OCI-LY7 (cell line): ENCODE results near the gene COQ5. TPM values are rescaled to one million over a fixed set of nuclear protein-coding genes. Genes with fewer than 3 reads are reported as not detected.
A peak's percentile ranks its signal among the peaks of the same experiment; 100 is the strongest.

Experiments used
- BruUV-seq: library from RNA; stranded (reverse); fragments of 400-500 nt; replicated peaks from 2 replicates; lab custom pipeline; 2021; lab: Mats Ljungman, UMichigan
- CTCF ChIA-PET: fragments of 300-600 bp; sonication (Branson Sonifier 250); formaldehyde crosslinking; loops from one replicate; lab custom pipeline; 2022; ENCODE audit warnings: antibody characterized with exemption; ENCODE audit not compliant: unreplicated experiment; lab: Charles Lee
- POLR2A ChIA-PET: fragments of 300-600 bp; sonication (Branson Sonifier 250); formaldehyde crosslinking; loops from one replicate; lab custom pipeline; 2022; ENCODE audit warnings: antibody characterized with exemption; lab: Charles Lee
- DNase-seq: peaks from one replicate; pipeline ENCODE4 v3.0.0-alpha.2; 2015; ENCODE audit warnings: low spot score
- H2AFZ ChIP-seq: fragments of 200-600 bp; sonication (generic), shearing (Covaris generic); 2 replicates; pipeline ENCODE4 v1.6.1; 2014; ENCODE audit warnings: mild to moderate bottlenecking, antibody characterized with exemption, low read length, moderate library complexity
- H3K27ac ChIP-seq: fragments of 200-600 bp; sonication (generic); 2 replicates; pipeline ENCODE4 v1.5.1; 2014; ENCODE audit warnings: mixed run types, low read depth, mild to moderate bottlenecking, moderate library complexity, low read length, inconsistent platforms; ENCODE audit not compliant: poor library complexity, severe bottlenecking
- H3K36me3 ChIP-seq: fragments of 200-600 bp; sonication (generic); 2 replicates; pipeline ENCODE4 v1.6.1; 2014; ENCODE audit warnings: mild to moderate bottlenecking, antibody characterized with exemption, low read length, moderate library complexity, mixed read lengths; ENCODE audit not compliant: insufficient read depth
- H3K4me1 ChIP-seq: fragments of 200-600 bp; sonication (generic); 2 replicates; pipeline ENCODE4 v1.5.1; 2014; ENCODE audit warnings: mild to moderate bottlenecking, low read length; ENCODE audit not compliant: insufficient read depth, poor library complexity, severe bottlenecking
- H3K4me2 ChIP-seq: fragments of 200-600 bp; sonication (generic); 2 replicates; pipeline ENCODE4 v1.6.1; 2014; ENCODE audit warnings: mild to moderate bottlenecking, low read length
- H3K4me3 ChIP-seq: fragments of 200-600 bp; sonication (generic); 2 replicates; pipeline ENCODE4 v1.5.1; 2014; ENCODE audit warnings: mild to moderate bottlenecking, low read depth, low read length; ENCODE audit not compliant: poor library complexity, severe bottlenecking
- H3K79me2 ChIP-seq: fragments of 200-600 bp; sonication (generic); 2 replicates; pipeline ENCODE4 v1.6.1; 2016; ENCODE audit warnings: low read depth, mild to moderate bottlenecking, low read length, moderate library complexity, mixed read lengths; ENCODE audit not compliant: insufficient read depth
- H3K9me2 ChIP-seq: fragments of 200-600 bp; sonication (generic); 2 replicates; pipeline ENCODE4 v1.6.1; 2016; ENCODE audit warnings: mild to moderate bottlenecking, low read length, mixed read lengths; ENCODE audit not compliant: insufficient read depth
- H3K9me3 ChIP-seq: fragments of 200-600 bp; sonication (generic); 2 replicates; pipeline ENCODE4 v1.6.1; 2014; ENCODE audit warnings: mild to moderate bottlenecking, mixed run types, low read length, mixed read lengths
- H4K20me1 ChIP-seq: fragments of 200-600 bp; sonication (generic); 2 replicates; pipeline ENCODE4 v1.6.1; 2014; ENCODE audit warnings: mild to moderate bottlenecking, antibody characterized with exemption, low read length, moderate library complexity, mixed read lengths; ENCODE audit not compliant: insufficient read depth
- EZH2phosphoT487 ChIP-seq: fragments of 200-600 bp; sonication (generic); IDR thresholded peaks from 2 replicates; pipeline ENCODE4 v1.6.1; 2018; ENCODE audit warnings: low read depth, borderline replicate concordance, mild to moderate bottlenecking, mixed run types, antibody characterized with exemption, low read length, moderate library complexity, mixed read lengths
- intact Hi-C: fragments of 100-400 bp; cut with micrococcal nuclease; formaldehyde crosslinking; loops from one replicate; pipeline ENCODE4 v1.10.0; 2022; ENCODE audit not compliant: unreplicated experiment
- total RNA-seq, 2 experiments: library from RNA; depleted of rRNA in 1 of 2; stranded (reverse); fragments of >200 nt in 1 of 2; shearing (Covaris generic) in 1 of 2; gene quantifications; 2 replicates each; pipeline ENCODE4 v1.2.3, GENCODE V29; 2014 to 2022
- TF ChIP-seq, protein P1 (sequence below): fragments of 200-600 bp; sonication (generic); conservative IDR thresholded peaks from 2 replicates; pipeline ENCODE4 v1.5.1; 2014; ENCODE audit warnings: mild to moderate bottlenecking, antibody characterized with exemption, low read length, moderate library complexity, mixed read lengths

COQ5 gene
- total RNA-seq, 2 experiments from 2014 or later = 40.9 to 49.5 TPM

DNA sequence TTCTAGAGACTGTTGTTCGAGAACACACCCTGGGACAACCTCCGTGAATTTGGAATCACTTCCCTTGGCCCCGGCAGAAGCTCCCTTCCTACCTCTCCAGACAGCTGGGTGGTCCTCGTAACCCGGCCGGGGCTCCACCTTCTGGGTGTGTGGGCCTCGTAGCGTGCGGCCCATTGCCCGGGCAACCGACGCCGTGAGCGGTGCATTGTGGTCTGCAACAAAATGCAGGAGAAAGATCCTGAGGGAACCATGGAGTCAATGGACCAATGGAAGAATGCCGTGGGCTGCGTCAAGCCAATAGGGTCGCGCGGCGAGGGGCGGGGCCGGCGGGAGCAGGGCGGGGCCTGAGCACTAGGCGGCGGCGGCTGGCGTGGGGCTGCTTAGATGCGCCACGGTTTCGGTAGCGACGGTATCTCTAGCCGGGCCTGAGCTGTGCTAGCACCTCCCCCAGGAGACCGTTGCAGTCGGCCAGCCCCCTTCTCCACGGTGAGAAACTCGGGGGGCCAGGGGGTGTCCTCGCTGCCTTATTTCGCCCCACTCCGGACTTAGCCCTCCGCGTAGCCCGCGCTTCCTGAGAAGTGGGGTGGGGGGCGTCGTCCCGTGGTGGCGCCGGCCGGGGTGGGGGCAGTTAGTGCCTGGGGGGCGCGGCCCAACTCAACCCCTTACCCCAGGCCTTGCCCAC is 33.1 kb downstream of the COQ5 start, which contains the start of gene DYNLL1:
Gene DYNLL1 (plus strand): TSS at position 383 of the 682 bp plus-strand sequence. CDS start 309 bp downstream, outside the sequence.
- Histone ChIP-seq H3K4me2 (peak within 1 kb of the TSS; percentile 99), H3K9me2 (no peaks in the 10 kb centered on the region), H3K9me3 (no peaks in the 10 kb centered on the region), H4K20me1 (peaks cover 11% of the 10 kb centered on the region), H3K27ac (peak within 1 kb of the TSS; percentile 71), H3K4me3 (peak within 1 kb of the TSS; percentile 79), H3K79me2 (peaks cover 37% of the 10 kb centered on the region), H2AFZ (peak within 1 kb of the TSS; percentile 88), H3K36me3 (peaks cover 37% of the 10 kb centered on the region), H3K4me1 (peaks cover 23% of the 10 kb centered on the region)
- DNase-seq = peak; percentile 98
- ChIA-PET CTCF (no interaction called here), POLR2A (interaction anchor here (0.6 to 1.9 kb wide), 7 partner anchors 10 to 205 kb away, joined by 3 to 8 read pairs (median 4); partner anchors contain the start of gene POP5)
- no peak for TF ChIP-seq EZH2phosphoT487
- TF ChIP-seq, protein P1, sequence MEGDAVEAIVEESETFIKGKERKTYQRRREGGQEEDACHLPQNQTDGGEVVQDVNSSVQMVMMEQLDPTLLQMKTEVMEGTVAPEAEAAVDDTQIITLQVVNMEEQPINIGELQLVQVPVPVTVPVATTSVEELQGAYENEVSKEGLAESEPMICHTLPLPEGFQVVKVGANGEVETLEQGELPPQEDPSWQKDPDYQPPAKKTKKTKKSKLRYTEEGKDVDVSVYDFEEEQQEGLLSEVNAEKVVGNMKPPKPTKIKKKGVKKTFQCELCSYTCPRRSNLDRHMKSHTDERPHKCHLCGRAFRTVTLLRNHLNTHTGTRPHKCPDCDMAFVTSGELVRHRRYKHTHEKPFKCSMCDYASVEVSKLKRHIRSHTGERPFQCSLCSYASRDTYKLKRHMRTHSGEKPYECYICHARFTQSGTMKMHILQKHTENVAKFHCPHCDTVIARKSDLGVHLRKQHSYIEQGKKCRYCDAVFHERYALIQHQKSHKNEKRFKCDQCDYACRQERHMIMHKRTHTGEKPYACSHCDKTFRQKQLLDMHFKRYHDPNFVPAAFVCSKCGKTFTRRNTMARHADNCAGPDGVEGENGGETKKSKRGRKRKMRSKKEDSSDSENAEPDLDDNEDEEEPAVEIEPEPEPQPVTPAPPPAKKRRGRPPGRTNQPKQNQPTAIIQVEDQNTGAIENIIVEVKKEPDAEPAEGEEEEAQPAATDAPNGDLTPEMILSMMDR = no peak
- BruUV-seq = no TSS peak
- intact Hi-C loops = loop anchor here (1.0 to 2.0 kb wide), 2 partner anchors 27 to 57 kb away; partner anchors contain the start of genes COX6A1 and SRSF9

DNA sequence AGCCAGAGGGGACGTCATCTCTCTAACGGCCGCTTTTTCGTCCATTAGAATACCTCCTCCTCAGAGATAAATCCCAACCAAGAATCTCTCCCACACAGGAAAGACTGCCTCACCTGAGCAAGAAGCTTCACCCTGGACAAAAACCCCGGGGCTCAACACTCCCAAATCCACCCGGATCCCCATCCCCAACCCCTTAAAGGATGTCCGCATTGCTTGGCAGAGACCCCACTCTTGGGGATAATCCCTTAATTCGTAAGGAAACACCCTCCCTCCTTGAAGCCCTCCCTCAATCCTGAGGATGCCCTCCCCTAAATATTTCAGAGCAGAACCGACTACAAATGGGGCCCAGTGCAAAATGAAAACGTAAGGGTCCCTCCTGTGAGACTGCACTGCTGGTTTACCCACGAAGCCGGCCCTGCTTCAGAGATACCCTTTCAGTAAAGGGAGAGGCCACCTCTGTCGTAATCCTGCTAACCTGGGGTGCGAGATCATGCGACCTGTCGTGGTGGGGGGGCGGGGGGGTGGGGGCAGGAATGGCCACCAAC is 33.7 kb downstream of the COQ5 start:
- Histone ChIP-seq H3K9me2 (no peaks in the 10 kb centered on the region), H3K36me3 (peaks cover 31% of the 10 kb centered on the region), H4K20me1 (peaks cover 11% of the 10 kb centered on the region), H3K9me3 (no peaks in the 10 kb centered on the region), H2AFZ (peak overlapping the region; percentile 88), H3K4me1 (peaks cover 23% of the 10 kb centered on the region), H3K27ac (peak overlapping the region; percentile 20), H3K4me2 (peak overlapping the region; percentile 99), H3K4me3 (peak overlapping the region; percentile 79), H3K79me2 (peaks cover 37% of the 10 kb centered on the region)
- TF ChIP-seq EZH2phosphoT487 = no peak
- TF ChIP-seq, protein P1 = no peak
- POLR2A ChIA-PET = interaction anchor here (0.7 to 1.9 kb wide), 8 partner anchors 9 to 204 kb away, joined by 3 to 8 read pairs (median 4); partner anchors contain the start of gene POP5
- intact Hi-C loops = no loop called here
- CTCF ChIA-PET = no interaction called here
- DNase-seq = no peak
- BruUV-seq = no TSS peak
